Measurements from ENCODE around the gene TADA3.
A peak's percentile ranks its signal among the peaks of the same experiment; 100 is the strongest.
"Not testable (repeated sequence)": the region's sequence is repeated elsewhere in the genome, so short reads cannot be mapped to it uniquely, and the experiment has no call there.

The TADA3 gene

DNA sequence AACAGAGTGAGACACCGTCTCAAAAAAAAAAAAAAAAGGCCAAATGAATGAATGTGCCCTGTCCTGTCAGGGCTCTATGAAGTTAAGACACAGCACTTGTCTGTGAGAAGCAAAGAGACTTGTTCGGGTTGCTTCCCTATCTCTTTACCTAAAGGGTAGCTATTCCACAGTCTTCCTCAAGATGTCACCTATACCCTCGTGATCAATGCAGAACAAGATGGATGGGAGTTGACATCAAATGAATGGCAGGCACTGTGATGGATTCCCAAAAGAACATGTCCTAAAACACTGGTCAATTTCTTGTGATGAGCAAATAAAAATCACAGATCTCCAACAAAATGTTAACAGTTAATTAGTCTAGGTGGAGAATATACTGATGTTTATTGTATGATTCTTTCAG, 9.5 kb downstream of the TADA3 start:
- DNase-seq, result no peak

- no peak for DNase-seq
These were observed 10.2 kb downstream of the TADA3 start for GRCh38 chr3:9781978-9782603.

DNA sequence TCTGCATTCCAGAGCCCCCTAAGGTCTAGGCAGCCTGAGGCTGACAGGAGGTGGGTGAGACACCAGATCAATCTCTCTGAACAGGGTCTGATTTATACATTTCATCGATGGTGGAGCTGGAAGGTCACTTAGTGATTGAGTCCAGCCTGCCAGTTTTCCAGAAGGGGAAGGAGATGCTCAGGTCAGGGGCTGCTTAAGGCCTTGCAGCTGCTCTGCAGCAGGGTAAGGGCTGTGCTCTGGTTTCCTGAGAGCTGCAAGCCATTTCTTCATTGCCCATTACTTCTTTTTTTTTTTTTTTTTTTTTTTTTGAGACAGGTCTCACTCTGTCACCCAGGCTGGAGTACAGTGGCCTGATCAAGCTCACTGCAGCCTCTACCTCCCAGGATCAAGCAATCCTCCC, 10.7 kb downstream of the TADA3 start:
- DNase-seq, result no peak

GRCh38 chr3:9780910-9781309, 11.4 kb downstream of the TADA3 start:
- no peak for DNase-seq

DNA sequence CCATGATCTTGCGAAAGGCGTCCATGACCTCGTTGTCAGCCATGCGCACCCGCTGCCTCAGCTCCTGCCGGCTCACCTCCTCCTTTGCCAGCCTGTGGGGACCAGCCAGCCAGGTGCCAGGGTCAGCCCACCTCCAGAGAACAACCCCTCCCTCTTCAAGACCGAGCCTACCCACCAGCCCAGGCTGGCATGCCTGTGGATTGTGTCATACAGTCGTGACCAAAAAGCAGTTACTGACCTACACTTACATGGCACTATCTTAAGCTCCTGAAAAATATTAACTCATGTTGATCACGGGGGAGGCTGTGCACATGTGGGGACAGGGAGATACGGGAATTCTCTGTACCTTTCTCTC, 11.8 kb downstream of the TADA3 start:
- no peak for DNase-seq

DNA sequence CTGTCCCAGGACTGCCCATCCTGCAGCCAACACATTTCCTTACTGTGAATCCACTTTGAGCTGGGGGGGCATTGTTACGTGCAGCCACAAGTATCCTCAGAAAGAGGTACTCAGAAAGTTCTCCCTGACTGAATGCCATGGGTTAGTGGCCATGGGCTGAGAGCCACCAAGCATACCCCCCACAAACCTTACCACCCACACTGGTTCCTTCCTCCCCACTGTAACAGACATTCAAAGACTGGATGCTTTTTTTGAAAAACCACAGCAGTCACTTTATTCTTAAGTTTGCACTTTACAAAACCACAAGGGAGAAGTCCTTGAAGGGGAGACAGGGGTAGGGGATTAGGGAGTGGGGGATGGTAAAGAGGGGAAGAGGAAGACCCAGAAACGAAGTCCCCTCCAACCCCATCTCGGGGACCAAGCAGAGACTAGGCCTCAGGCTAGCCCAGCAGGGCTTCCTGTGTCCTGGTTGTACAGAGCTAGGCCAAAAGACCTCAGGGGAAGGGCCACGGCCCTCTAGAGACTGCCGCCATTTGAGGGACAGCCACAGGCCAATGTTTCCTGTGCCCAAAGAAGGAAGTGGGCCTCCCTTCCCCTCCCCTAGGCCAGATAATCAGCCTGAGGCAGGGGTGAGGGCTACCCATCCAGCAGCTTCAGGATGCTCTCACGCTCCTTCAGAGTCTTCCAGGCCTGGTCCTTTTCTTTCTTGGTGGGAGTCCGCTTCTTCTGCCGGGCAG, 12.4 kb downstream of the TADA3 start:
- DNase-seq, result peak; percentile 21

DNA sequence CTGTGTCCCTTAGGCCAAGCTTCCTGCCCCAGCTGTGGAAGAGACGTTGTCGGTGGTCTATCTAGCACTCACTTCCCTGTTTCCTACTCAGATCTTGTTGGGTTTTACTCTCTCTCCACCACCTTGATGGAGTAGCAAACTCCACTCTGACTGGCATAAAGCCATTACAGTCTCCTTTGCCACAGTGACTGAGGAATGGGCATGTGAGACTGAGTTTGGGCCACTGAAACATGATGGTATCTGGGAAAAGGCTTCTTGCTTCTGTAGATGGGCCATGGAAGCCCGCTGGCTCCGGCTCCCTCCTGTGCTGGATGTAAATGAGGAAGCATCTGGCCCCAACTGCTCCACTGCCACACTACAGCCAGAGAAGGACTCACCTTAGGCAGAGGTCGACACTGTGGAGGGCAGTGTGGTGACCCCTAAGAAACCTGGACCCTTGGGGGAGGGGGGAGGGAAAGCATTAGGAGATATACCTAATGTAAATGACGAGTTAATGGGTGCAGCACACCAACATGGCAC, 13.1 kb downstream of the TADA3 start:
- DNase-seq, result no peak

DNA sequence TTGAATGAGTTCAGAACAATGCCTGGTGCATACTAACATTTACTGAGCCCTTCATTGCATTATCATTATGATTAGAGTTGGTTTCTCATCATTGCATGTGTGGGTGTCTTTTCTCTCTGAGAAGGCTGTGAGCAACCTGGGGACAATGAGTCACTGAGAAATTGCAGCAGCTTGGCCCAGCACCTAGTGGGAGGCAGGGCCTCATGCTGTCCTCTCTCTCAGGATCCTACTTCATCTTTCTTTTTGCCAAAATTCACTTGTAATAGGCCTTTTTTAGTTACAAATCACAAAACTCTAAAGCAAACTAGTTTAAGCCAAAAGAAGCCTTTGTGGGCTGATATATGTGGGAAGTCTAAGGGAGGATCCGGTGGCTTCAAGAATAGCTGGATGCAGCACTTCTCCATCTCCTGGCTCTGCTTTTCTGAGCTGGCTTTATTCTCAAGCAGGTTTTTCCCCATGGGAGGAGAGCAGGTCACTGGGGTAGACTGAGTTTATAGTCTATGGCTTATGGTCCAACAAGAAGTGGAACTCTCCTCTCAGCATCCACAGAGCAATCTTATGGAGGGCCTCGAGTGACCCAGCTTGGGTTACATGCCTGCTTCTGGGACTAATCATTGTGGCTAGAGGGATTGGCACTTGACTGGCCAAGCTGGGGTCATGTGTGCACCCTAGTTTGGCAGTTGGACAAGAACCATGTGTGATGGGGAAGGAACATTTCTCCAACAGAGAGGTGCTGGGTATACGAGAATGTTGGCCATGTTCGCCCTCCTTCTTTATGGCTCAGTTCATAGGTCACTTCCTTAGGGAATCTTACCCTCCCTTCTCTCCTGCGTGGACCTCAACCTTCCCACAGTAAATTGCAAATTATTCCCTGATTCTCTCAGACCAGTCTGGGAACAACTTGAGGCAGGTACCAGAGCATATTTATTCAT, 13.9 kb downstream of the TADA3 start:
- peak; percentile 72 for DNase-seq

- no peak for DNase-seq
These were observed 14.6 kb downstream of the TADA3 start for GRCh38 chr3:9777694-9778021.

GRCh38 chr3:9776896-9777693, 15.2 kb downstream of the TADA3 start:
- no peak for DNase-seq

- not testable (repeated sequence) for DNase-seq
These were observed 21.3 kb downstream of the TADA3 start for GRCh38 chr3:9771007-9771406.

DNA sequence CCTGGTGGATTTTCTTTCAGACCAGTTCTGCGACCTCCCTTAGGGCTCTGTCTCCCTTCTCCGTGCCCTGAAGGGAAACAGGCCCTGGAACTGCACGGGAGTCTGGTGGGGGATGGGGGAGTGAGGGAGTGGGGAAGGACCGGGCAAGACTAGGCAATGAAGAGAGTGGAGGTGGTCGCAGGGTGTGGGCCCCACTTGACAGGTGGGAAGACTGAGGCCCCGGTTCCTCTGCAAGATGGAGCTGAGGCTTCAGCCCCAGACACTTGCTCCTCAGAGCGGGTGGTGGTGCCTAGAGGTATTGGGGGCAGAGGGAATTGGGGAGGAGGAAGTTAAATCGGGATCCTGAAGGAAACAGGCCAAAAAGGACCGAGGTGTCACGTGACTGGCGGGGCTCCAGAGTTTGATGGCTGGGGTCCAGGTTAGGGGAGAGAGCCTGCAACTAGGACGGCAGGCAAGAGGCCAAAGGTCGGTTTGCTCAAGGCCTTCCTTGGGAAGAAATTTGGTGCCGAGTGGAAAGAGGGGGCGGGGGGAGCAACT, 21.9 kb downstream of the TADA3 start:
- DNase-seq, result no peak

- peak; percentile 57 for DNase-seq
These were observed 22.6 kb downstream of the TADA3 start, which contains the start of gene CAMK1 for GRCh38 chr3:9769426-9770275. Gene CAMK1 (minus strand): TSS chr3:9769947. CDS start chr3:9767749, 2,198 bp downstream.

- no peak for DNase-seq
These were observed 23.3 kb downstream of the TADA3 start for GRCh38 chr3:9769012-9769411.

- DNase-seq, result no peak
These were observed 24.0 kb downstream of the TADA3 start for GRCh38 chr3:9768141-9768775.

- DNase-seq, result no peak
These were observed 24.9 kb downstream of the TADA3 start for GRCh38 chr3:9767418-9767817.

DNA sequence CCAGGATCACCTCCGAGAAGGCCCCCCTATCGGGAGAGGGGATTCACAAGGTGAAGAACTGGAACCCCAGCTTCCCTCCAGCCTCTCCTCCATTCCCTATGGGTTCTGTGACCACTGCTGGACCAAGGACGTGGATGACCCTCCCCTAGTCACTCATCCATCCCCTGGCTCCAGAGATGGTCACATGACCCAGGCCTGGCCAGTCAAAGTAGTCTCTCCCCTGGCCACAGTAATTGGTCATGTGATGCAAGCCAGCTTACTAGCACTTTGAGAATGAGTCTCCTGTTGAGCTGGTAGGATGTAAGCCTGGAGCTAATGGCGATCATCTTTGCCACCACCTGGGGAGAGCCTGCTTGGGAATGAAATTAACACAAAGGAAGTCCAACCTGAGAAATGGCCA, 26.4 kb downstream of the TADA3 start:
- DNase-seq, result no peak

- no peak for DNase-seq
These were observed 29.4 kb downstream of the TADA3 start for GRCh38 chr3:9762871-9763270.

DNA sequence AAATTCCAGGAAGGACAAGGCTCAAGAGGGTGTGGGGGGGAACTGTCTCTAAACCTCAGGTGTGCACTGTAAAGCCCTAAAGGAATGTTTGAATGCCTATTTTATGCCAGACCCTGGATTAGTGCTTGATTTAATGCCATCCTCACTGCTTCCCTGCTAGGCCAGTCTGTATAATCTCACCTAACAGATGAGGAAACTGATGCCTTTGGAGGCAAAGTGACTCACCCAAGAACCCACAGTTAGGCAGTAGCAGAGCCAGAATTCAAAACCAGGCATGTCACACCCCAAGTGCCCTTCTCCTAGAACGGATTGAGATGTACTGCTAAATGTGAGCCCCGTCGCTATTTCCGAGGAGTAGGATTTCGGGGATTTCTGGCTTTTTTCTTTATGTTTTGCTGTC, 30.4 kb downstream of the TADA3 start:
- no peak for DNase-seq

GRCh38 chr3:9760779-9761505, 31.3 kb downstream of the TADA3 start:
- DNase-seq, result no peak

Data from stimulated activated naive CD4-positive, alpha-beta T cell treated with Interleukin-2 at 50 U/mL for 16 hours (primary cell).